Mesothelial cell of epicardium (in vitro differentiated cells): ENCODE data around the gene OLIG2. TPM values are rescaled to one million over a fixed set of nuclear protein-coding genes. Genes with fewer than 3 reads are reported as not detected.

Experiments
- DNase-seq, 2 experiments: peaks; one replicate each; pipeline ENCODE4 v3.0.0; 2021; ENCODE audit warnings: low spot score in 2 of 2; ENCODE audit not compliant: unreplicated experiment in 2 of 2
- H3K27ac Mint-ChIP-seq: 2 replicates; pipeline ENCODE4 v1.8.0; 2021; ENCODE audit warnings: mixed read lengths
- H3K27me3 Mint-ChIP-seq: 2 replicates; pipeline ENCODE4 v1.8.0; 2021; ENCODE audit warnings: low read depth, mixed read lengths
- H3K36me3 Mint-ChIP-seq: 2 replicates; pipeline ENCODE4 v1.8.0; 2021; ENCODE audit warnings: mixed read lengths
- H3K4me1 Mint-ChIP-seq: 2 replicates; pipeline ENCODE4 v1.8.0; 2021; ENCODE audit warnings: mixed read lengths
- H3K4me3 Mint-ChIP-seq: 2 replicates; pipeline ENCODE4 v1.8.0; 2021; ENCODE audit warnings: mild to moderate bottlenecking, moderate library complexity, mixed read lengths
- H3K9me3 Mint-ChIP-seq: 2 replicates; pipeline ENCODE4 v1.8.0; 2021; ENCODE audit warnings: mixed read lengths
- CTCF ChIP-seq: fragments of 200-600 bp; sonication (generic); IDR thresholded peaks from one replicate; pipeline ENCODE4 v1.5.0; 2021; ENCODE audit warnings: antibody characterized with exemption; ENCODE audit not compliant: unreplicated experiment
- total RNA-seq: library from RNA; stranded (reverse); gene quantifications from 3 replicates; pipeline ENCODE4 v1.2.1, GENCODE V29; 2021

The OLIG2 gene
- total RNA-seq, 1 donor from 2014 or later, result 0.38 TPM

GRCh38 chr21:33015096-33015495 is 10.6 kb upstream of the OLIG2 start:
- no peak for TF ChIP-seq CTCF
- no peak overlapping the region for H3K4me3 Mint-ChIP-seq
- H3K36me3 Mint-ChIP-seq, result no peaks in the 10 kb centered on the region
- H3K27me3 Mint-ChIP-seq, result peaks cover 92% of the 10 kb centered on the region
- no peak for DNase-seq
- no peaks in the 10 kb centered on the region for H3K4me1 Mint-ChIP-seq
- no peak overlapping the region for H3K27ac Mint-ChIP-seq
- peaks cover 3% of the 10 kb centered on the region for H3K9me3 Mint-ChIP-seq

- peaks cover 3% of the 10 kb centered on the region for H3K9me3 Mint-ChIP-seq
- H3K27ac Mint-ChIP-seq, result no peak overlapping the region
- no peak for DNase-seq
These were observed 10.0 kb upstream of the OLIG2 start for GRCh38 chr21:33015756-33016155.

GRCh38 chr21:33018707-33019465 is 6.8 kb upstream of the OLIG2 start:
- no peak overlapping the region for H3K27ac Mint-ChIP-seq
- no peaks in the 10 kb centered on the region for H3K9me3 Mint-ChIP-seq
- TF ChIP-seq CTCF, result no peak
- peak overlapping the region; percentile 37 for H3K4me3 Mint-ChIP-seq
- peaks cover 94% of the 10 kb centered on the region for H3K27me3 Mint-ChIP-seq
- peaks cover 7% of the 10 kb centered on the region for H3K4me1 Mint-ChIP-seq
- DNase-seq, result no peak
- no peaks in the 10 kb centered on the region for H3K36me3 Mint-ChIP-seq

More at GRCh38 chr21:33015756-33016155, 10.0 kb upstream of the OLIG2 start:
- Mint-ChIP-seq H3K4me3 (no peak overlapping the region), H3K36me3 (no peaks in the 10 kb centered on the region), H3K4me1 (peaks cover 5% of the 10 kb centered on the region), H3K27me3 (peaks cover 91% of the 10 kb centered on the region)
- no peak for TF ChIP-seq CTCF

GRCh38 chr21:33019516-33019884 is 6.2 kb upstream of the OLIG2 start:
- Mint-ChIP-seq H3K27me3 (peaks cover 94% of the 10 kb centered on the region), H3K4me1 (peaks cover 7% of the 10 kb centered on the region), H3K27ac (no peak overlapping the region), H3K9me3 (no peaks in the 10 kb centered on the region), H3K36me3 (no peaks in the 10 kb centered on the region), H3K4me3 (peak overlapping the region; percentile 37)
- TF ChIP-seq CTCF, result no peak
- DNase-seq, result no peak

- Mint-ChIP-seq H3K4me3 (peak overlapping the region; percentile 63), H3K9me3 (no peaks in the 10 kb centered on the region), H3K36me3 (no peaks in the 10 kb centered on the region), H3K27ac (no peak overlapping the region), H3K27me3 (peaks cover 94% of the 10 kb centered on the region), H3K4me1 (peaks cover 7% of the 10 kb centered on the region)
- DNase-seq, result peak in 1 of 2 experiments; percentile 61
- no peak for TF ChIP-seq CTCF
These were observed 5.7 kb upstream of the OLIG2 start for GRCh38 chr21:33019885-33020557.
